Astrocyte (in vitro differentiated cells and primary cell): ENCODE results near the gene IRF4.

Experiments
- CTCF ChIP-seq: IDR thresholded peaks from 2 replicates; pipeline ENCODE4 v1.5.1; 2011; ENCODE audit warnings: low read depth, mild to moderate bottlenecking, inconsistent platforms, low read length, moderate library complexity; ENCODE audit not compliant: insufficient read depth
- EZH2 ChIP-seq: IDR thresholded peaks from 2 replicates; pipeline ENCODE4 v1.6.1; 2012; ENCODE audit warnings: mild to moderate bottlenecking, low read length, inconsistent platforms; ENCODE audit not compliant: insufficient read depth

GRCh38 chr6:423055-423798 lies 31.7 kb downstream of the IRF4 start:
- TF ChIP-seq CTCF (no peak), EZH2 (no peak)
